KOPT-K1 (cell line): Measurements from ENCODE around the gene ITSN2.

ENCODE experiments used
- H3K27ac ChIP-seq: fragments of 200-600 bp; sonication (generic); 2 replicates; pipeline ENCODE4 v1.5.1; 2016; ENCODE audit warnings: antibody characterized with exemption, mild to moderate bottlenecking, low read depth, low read length; ENCODE audit not compliant: poor library complexity, severe bottlenecking
- H3K36me3 ChIP-seq: fragments of 200-600 bp; sonication (generic); 2 replicates; pipeline ENCODE4 v1.5.1; 2017; ENCODE audit warnings: antibody characterized with exemption, mild to moderate bottlenecking, low read length, moderate library complexity; ENCODE audit not compliant: insufficient read depth
- H3K9me3 ChIP-seq: fragments of 200-600 bp; sonication (generic); 2 replicates; pipeline ENCODE4 v1.5.1; 2017; ENCODE audit warnings: antibody characterized with exemption, low read length, mild to moderate bottlenecking; ENCODE audit not compliant: insufficient read depth, poor library complexity, severe bottlenecking

The ITSN2 gene

DNA sequence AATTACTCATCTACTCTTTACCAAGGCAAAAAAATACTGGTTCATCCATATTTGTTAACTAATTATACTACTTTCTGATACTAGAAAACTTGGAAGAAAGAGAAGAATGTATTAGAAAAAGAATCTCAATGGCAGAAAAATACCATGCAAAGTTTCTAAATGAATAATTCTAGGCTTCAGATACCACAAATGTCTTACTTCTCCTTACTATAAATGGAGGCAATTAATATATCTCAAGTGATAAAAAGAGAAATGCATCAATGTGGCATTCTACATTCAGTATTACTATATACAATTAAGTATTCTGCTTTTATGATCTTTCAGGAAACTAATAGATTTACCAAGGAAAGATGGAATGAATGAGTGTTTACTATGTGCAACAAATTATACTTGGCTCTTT is 85.5 kb downstream of the ITSN2 start:
- no peaks in the 10 kb centered on the region for H3K9me3 ChIP-seq
- H3K27ac ChIP-seq = no peak overlapping the region
- peaks cover 51% of the 10 kb centered on the region for H3K36me3 ChIP-seq

- peaks cover 63% of the 10 kb centered on the region for H3K36me3 ChIP-seq
- H3K27ac ChIP-seq = no peak overlapping the region
- no peaks in the 10 kb centered on the region for H3K9me3 ChIP-seq
Observed at GRCh38 chr2:24273598-24273997, 86.7 kb downstream of the ITSN2 start.

DNA sequence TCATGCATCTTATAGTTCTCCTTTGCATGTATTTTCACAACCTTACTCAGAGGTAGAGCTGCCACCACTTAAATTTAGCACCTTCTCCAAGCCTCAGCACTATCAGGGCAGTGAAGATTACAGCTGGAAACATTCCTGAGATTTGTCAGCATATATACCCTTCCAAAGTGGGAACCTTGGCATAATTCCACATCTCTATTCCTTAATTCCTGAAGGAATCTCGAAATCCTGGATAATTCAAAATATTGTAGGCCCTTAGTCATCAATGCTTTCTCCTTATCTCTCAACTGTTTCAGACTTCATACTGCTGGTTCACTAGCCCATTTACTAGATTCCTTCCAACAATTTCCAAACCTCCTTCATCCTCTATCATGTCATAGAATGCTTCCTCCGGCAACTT is 87.4 kb downstream of the ITSN2 start:
- Histone ChIP-seq H3K36me3 (peaks cover 64% of the 10 kb centered on the region), H3K9me3 (no peaks in the 10 kb centered on the region), H3K27ac (no peak overlapping the region)

GRCh38 chr2:24272161-24272802 is 88.1 kb downstream of the ITSN2 start:
- no peak overlapping the region for H3K27ac ChIP-seq
- H3K36me3 ChIP-seq = peaks cover 69% of the 10 kb centered on the region
- no peaks in the 10 kb centered on the region for H3K9me3 ChIP-seq

DNA sequence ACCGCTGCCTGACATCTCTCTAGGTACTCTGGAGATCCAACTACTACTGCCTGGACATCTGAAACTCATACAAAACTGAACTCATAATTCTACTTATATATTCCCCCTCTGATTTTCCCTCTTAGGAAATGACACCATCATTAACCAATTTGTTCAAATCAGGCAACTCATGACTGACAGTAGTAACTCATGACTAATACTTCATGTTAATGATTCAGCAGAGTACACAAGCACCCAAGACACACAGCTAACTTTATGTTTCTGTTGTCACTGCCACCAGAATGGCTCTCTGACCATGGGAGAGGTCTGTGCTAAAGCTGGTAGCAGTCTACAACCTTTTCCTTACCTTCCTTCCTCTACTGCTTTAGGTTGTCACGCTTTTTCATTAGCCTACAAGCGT is 91.1 kb downstream of the ITSN2 start:
- Histone ChIP-seq H3K36me3 (peaks cover 75% of the 10 kb centered on the region), H3K27ac (no peak overlapping the region), H3K9me3 (no peaks in the 10 kb centered on the region)

- Histone ChIP-seq H3K36me3 (peaks cover 57% of the 10 kb centered on the region), H3K9me3 (no peaks in the 10 kb centered on the region), H3K27ac (no peak overlapping the region)
Observed at GRCh38 chr2:24265212-24265611, 95.1 kb downstream of the ITSN2 start.

GRCh38 chr2:24262421-24262970 is 97.8 kb downstream of the ITSN2 start:
- peaks cover 63% of the 10 kb centered on the region for H3K36me3 ChIP-seq
- H3K27ac ChIP-seq = no peak overlapping the region
- no peaks in the 10 kb centered on the region for H3K9me3 ChIP-seq

DNA sequence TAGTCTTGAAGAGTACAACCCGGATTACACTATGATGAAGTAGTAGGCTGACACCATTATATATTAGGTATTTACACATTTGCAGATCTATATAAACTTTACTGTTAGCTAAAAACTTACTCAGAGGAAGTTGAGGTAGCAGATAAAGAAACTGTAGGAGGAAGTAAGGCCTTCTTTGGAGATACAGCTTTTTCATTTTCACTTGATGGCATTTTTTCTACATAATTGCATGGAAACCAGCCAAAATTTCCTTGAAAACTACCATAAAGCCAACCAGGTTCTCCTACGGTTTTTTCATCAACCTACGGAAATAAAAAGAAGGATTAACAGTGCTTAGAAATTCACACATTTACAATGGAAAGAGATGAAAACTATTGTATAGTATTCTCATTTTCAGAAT is 98.9 kb downstream of the ITSN2 start:
- Histone ChIP-seq H3K36me3 (peaks cover 61% of the 10 kb centered on the region), H3K27ac (no peak overlapping the region), H3K9me3 (no peaks in the 10 kb centered on the region)

DNA sequence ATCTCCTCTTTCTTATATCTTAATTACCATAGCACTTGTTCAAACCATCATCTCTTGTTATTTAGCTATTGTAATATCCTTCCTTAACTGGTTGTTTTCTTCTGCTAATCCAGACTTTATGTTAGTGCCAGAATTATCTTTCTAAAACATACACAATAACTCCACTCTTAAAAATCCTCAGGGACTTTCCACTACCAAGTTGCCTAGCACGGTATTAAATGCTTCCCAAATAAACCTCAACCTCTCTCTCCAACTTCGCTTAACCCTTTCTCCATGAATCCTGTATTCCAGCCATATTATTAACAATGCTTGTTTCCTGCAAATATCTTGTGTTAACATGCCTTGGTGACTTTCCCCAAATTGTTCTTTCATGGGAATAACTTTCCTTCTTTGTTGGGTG is 101.0 kb downstream of the ITSN2 start:
- peaks cover 48% of the 10 kb centered on the region for H3K36me3 ChIP-seq
- H3K27ac ChIP-seq = no peak overlapping the region

GRCh38 chr2:24258718-24259117 is 101.6 kb downstream of the ITSN2 start:
- H3K36me3 ChIP-seq = peaks cover 49% of the 10 kb centered on the region
- H3K27ac ChIP-seq = no peak overlapping the region
- no peaks in the 10 kb centered on the region for H3K9me3 ChIP-seq

More for the DNA sequence above, 101.0 kb downstream of the ITSN2 start:
- no peaks in the 10 kb centered on the region for H3K9me3 ChIP-seq

DNA sequence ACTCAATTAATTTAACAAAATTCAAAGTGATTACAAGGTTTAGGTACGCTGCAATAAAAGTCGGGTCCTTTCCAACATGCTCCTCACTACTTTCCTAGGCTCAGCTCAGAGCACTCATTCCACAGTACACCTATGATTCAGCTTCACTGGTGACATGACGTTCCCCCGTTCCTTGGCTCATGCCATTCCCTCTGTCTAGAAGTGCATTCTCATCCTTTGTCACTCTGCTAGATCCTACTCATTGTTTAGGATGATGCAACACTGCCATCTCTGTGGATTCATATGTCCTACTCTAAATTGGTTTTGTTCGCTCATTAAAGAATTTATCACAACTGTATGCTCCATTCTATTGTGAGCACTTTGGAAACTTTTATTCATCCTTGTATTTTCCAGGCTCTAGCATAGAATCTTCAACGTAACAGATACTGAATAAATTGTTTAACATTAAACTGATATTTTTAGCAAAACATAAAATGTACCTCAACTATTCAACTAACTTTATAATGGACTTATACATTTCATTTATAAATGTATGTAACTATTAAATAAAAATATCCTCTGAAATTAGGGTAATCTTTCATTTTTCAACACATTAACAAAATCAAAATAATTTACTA is 106.9 kb downstream of the ITSN2 start:
- Histone ChIP-seq H3K36me3 (peaks cover 61% of the 10 kb centered on the region), H3K9me3 (no peaks in the 10 kb centered on the region), H3K27ac (no peak overlapping the region)

DNA sequence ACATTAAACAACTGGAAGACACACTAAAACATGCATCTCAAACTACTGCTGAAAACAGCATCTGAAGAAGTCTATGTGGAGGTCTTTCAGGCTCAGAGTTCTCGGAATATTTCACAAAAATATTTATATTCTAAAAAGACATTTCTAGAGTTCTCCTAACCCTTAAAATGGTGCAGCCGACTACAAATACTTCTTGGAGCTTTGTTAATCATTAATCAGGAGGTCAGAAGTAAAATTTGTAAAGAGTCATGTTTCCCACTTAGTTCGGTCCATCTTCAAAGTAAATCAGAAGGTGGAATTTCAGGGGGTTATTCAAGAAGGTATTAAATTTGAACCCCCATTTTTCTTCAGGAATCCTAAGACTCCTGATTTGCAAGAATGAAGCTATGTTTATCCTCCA is 112.7 kb downstream of the ITSN2 start:
- Histone ChIP-seq H3K9me3 (no peaks in the 10 kb centered on the region), H3K36me3 (peaks cover 86% of the 10 kb centered on the region), H3K27ac (no peak overlapping the region)

- Histone ChIP-seq H3K36me3 (peaks cover 82% of the 10 kb centered on the region), H3K9me3 (no peaks in the 10 kb centered on the region), H3K27ac (no peak overlapping the region)
Observed at GRCh38 chr2:24247164-24247563, 113.2 kb downstream of the ITSN2 start.

DNA sequence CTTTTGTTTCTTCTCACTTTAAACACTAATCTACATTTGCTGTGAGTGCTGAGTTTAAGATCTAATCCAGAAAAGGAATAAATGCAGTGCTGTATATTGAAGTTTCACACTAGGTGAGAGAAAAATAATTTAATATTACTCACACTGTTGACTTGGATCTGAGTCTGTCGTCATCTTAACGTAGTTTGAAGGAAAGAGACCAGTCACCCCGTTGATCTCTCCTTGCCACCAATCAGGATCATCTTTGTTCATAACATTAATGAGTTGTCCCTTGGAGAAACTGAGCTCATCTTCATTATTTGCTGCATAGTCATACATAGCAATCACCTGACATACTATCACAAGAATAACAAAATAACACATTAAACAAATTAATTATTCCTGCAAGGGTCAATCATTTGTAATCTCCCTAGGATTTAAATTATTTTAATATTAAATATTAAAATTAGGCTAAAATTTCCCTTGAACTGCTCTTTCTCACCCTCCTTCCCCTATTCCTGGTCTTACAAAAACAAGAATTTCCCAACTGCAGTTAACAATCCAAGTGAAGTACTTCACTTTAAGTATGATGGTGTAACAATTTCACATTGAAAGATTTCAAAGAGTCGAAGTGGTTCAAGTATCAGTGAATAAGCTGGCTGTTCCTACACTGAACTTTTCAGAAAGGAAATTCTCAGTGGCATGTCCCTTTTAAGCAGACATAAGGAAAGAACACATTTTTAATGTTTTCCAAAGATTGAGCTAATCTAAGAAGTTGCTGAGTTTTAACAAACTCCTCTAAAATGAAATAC is 114.2 kb downstream of the ITSN2 start:
- H3K9me3 ChIP-seq = no peaks in the 10 kb centered on the region
- peaks cover 81% of the 10 kb centered on the region for H3K36me3 ChIP-seq
- no peak overlapping the region for H3K27ac ChIP-seq

DNA sequence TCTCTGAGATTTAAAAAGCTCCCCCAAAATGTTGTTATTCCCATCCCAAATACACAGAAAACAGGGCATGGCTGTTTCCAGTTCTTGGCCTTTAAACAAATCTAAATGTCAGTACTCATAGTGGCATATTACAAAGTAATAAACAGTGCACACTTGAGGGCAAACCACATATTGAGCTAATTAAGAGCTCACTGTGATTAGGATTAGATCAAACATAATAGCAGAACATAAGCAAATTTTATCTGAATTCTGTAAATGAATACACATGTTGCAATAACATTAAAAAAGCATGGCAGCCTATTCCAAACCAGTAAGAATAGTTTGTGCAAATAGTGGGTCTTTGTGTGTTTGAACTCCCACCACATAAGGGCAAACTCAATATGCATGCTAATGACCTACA is 118.8 kb downstream of the ITSN2 start:
- H3K27ac ChIP-seq = no peak overlapping the region
- no peaks in the 10 kb centered on the region for H3K9me3 ChIP-seq
- peaks cover 44% of the 10 kb centered on the region for H3K36me3 ChIP-seq
